Stimulated activated naive B cell treated with anti-CD40 and anti-IgM and Interleukin-4, amounts not matched to agents 10 μg/mL and 1 μg/mL and 100 μg/mL, for 72 hours (primary cell): ENCODE data around the gene SAA2.
"Not testable (repeated sequence)": the region's sequence is repeated elsewhere in the genome, so short reads cannot be mapped to it uniquely, and the experiment has no call there.

Source experiments
- ATAC-seq, 2 donors: fragments of 150-1000 bp; cut with Tn5 transposase; replicated peaks; 2 replicates each; pipeline ENCODE4 v1.10.0; 2021; ENCODE audit warnings: moderate library complexity in 1 of 2
- DNase-seq: peaks from one replicate; pipeline ENCODE4 v3.0.0; 2021
- H3K27ac Mint-ChIP-seq: one replicate; pipeline ENCODE4 v1.8.0; 2022; ENCODE audit warnings: mild to moderate bottlenecking, mixed read lengths
- H3K27me3 Mint-ChIP-seq, 2 donors: one replicate each; pipeline ENCODE4 v1.8.0; 2022; ENCODE audit warnings: mixed read lengths in 2 of 2
- H3K36me3 Mint-ChIP-seq, 2 donors: one replicate each; pipeline ENCODE4 v1.8.0; 2022; ENCODE audit warnings: mixed read lengths in 2 of 2, mild to moderate bottlenecking in 1 of 2
- H3K4me1 Mint-ChIP-seq, 2 donors: one replicate each; pipeline ENCODE4 v1.8.0; 2022; ENCODE audit warnings: mixed read lengths in 2 of 2, mild to moderate bottlenecking in 1 of 2
- H3K4me3 Mint-ChIP-seq, 2 donors: one replicate each; pipeline ENCODE4 v1.8.0; 2022; ENCODE audit warnings: mild to moderate bottlenecking in 2 of 2, mixed read lengths in 2 of 2, moderate library complexity in 1 of 2
- H3K9me3 Mint-ChIP-seq, 2 donors: one replicate each; pipeline ENCODE4 v1.8.0; 2022; ENCODE audit warnings: mixed read lengths in 2 of 2, mild to moderate bottlenecking in 1 of 2

Gene SAA2

DNA sequence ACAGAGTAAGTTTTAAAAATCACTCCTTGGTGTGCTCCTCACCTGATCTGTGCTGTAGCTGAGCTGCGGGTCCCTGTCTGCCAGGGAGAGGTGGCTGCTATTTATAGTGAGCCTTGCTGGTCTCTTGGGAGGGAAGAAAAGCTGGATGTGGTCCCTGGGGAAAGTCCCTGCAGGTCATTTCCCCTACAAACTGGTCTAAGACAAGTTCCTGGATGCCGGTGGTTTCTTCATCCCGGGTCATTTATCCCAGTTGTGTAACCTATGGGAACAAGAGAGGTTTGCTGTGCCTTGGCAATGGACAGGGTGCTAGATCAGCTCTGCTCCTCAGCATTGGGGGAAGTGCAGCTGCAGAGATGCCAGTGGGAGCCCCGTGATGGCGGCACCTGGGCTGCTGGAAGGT lies at the start of gene SAA2:
Gene SAA2, minus strand, starts transcription at position 108 of the 400 bp plus-strand sequence. CDS start 657 bp downstream, outside the sequence.
- Mint-ChIP-seq H3K4me1 (peaks cover 9 to 24% of the 10 kb centered on the region in 2 donors), H3K36me3 (no peaks in the 10 kb centered on the region), H3K9me3 (peaks cover 0 to 1% of the 10 kb centered on the region in 2 donors), H3K27ac (no peak within 1 kb of the TSS), H3K27me3 (peaks cover 0 to 2% of the 10 kb centered on the region in 2 donors), H3K4me3 (no peak within 1 kb of the TSS)
- DNase-seq (no peak), ATAC-seq (no peak)

- Mint-ChIP-seq H3K36me3 (peaks cover 46 to 64% of the 10 kb centered on the region in 2 donors), H3K4me1 (peaks cover 2 to 10% of the 10 kb centered on the region in 2 donors), H3K4me3 (no peak overlapping the region), H3K9me3 (no peaks in the 10 kb centered on the region), H3K27ac (no peak overlapping the region), H3K27me3 (no peaks in the 10 kb centered on the region)
- DNase-seq: no peak
- ATAC-seq: no peak
Measured at GRCh38 chr11:18295316-18295715, 46.8 kb upstream of the SAA2 start.

DNA sequence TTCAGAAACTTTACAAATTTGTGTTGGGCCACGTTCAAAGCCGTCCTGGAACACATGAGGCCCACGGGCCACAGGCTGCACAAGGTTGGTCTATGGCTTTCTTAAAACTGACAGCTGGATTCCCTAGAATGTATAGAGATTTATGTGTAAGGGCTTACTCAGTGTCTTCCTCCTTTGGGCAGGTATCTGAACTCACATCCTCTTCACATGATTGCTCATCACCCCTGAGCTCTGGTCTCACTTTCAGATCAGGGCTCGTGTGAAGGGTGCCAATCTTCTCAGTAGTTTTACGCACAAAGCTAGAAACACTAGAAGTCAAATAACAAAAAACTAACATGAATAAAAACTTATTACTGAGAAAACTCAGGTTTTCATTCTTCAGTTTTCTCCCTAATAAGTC lies 46.4 kb upstream of the SAA2 start:
- H3K27me3 Mint-ChIP-seq: no peaks in the 10 kb centered on the region
- peaks cover 47 to 62% of the 10 kb centered on the region in 2 donors for H3K36me3 Mint-ChIP-seq
- no peak overlapping the region for H3K4me3 Mint-ChIP-seq
- DNase-seq (no peak), ATAC-seq (no peak)
- H3K4me1 Mint-ChIP-seq: peaks cover 2 to 10% of the 10 kb centered on the region in 2 donors
- H3K27ac Mint-ChIP-seq: no peak overlapping the region
- no peaks in the 10 kb centered on the region for H3K9me3 Mint-ChIP-seq

- Mint-ChIP-seq H3K27ac (no peak overlapping the region), H3K4me1 (peaks cover 0 to 3% of the 10 kb centered on the region in 2 donors), H3K4me3 (no peak overlapping the region), H3K36me3 (peaks cover 36 to 61% of the 10 kb centered on the region in 2 donors), H3K9me3 (no peaks in the 10 kb centered on the region), H3K27me3 (no peaks in the 10 kb centered on the region)
- ATAC-seq: no peak
- no peak for DNase-seq
Measured at GRCh38 chr11:18288911-18289310, 40.4 kb upstream of the SAA2 start.

DNA sequence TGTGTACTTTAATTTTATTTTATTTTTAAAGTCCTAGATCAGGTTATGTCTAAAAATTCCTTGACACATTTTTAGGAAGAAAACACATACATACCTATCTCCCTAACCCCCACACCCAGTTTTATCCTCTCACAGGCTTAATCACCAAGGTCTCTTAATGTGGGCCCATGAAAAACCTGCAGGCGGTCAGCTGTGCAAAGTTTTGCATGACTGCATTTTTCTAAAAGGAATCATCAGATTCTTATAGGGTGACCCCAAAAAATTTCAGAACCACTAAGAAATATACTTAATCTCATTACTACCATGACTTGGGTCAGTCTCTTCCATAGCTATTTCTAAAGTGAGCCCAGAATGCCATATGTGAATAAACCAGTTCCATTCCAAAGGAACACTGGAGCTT lies 37.4 kb upstream of the SAA2 start:
- Mint-ChIP-seq H3K4me1 (peaks cover 14 to 19% of the 10 kb centered on the region in 2 donors), H3K36me3 (peaks cover 34 to 64% of the 10 kb centered on the region in 2 donors), H3K27ac (no peak overlapping the region), H3K9me3 (no peaks in the 10 kb centered on the region), H3K4me3 (no peak overlapping the region), H3K27me3 (no peaks in the 10 kb centered on the region)
- ATAC-seq (no peak), DNase-seq (no peak)

DNA sequence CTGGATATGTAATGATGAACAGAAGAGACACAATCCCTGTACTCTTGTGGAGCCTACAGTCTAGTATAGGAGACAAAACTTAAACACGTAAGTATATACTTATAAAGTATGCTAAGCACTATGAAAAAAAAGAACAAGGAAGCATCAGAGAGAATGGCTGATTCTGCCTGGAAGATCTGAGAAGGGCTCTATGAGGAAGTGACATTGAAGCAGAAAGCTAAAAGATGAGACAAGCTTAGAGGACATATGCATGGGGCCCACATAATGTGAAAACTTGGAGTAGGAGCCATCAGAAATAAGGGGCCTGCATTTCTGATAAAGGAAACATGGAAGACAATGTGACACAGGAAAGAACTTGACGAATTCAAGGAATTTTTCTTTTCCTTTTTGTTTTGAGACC lies 34.2 kb upstream of the SAA2 start:
- H3K27ac Mint-ChIP-seq: peak overlapping the region; percentile 63
- peaks cover 19 to 35% of the 10 kb centered on the region in 2 donors for H3K4me1 Mint-ChIP-seq
- ATAC-seq: peak; percentile 58 to 62
- no peak overlapping the region for H3K4me3 Mint-ChIP-seq
- no peaks in the 10 kb centered on the region for H3K9me3 Mint-ChIP-seq
- H3K27me3 Mint-ChIP-seq: no peaks in the 10 kb centered on the region
- no peak for DNase-seq
- H3K36me3 Mint-ChIP-seq: peaks cover 36 to 76% of the 10 kb centered on the region in 2 donors

DNA sequence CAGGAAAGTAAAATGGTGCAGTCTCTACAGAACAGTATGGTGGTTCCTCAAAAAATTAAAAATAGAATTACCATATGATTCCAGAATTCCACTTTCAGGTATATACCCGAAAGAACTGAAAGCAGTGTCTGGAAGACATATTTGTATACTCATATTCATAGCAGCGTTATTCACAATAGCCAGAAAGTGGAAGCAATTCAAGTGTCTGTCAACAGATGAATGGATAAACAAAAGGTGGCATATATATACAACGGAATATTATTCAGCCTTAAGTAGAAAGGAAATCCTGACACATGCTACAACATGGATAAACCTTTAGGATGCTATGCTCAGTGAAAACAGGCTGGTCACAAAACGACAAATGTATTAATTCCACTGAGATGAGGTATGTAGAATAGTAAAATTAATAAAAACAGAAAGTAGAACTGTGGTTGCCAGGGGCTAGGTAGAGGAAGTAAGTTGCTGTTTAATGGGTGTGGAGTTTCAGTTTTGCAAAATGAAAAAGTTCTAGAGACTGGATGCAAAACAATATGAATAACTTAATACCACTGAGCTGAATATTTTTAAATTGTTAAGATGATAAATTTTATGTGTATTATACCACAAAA lies 32.1 kb upstream of the SAA2 start:
- DNase-seq (no peak), ATAC-seq (peak; percentile 87 to 90)
- peaks cover 33 to 73% of the 10 kb centered on the region in 2 donors for H3K36me3 Mint-ChIP-seq
- H3K27me3 Mint-ChIP-seq: no peaks in the 10 kb centered on the region
- H3K4me1 Mint-ChIP-seq: peaks cover 19 to 35% of the 10 kb centered on the region in 2 donors
- peak overlapping the region; percentile 92 for H3K27ac Mint-ChIP-seq
- H3K4me3 Mint-ChIP-seq: peak overlapping the region in 1 of 2 donors; percentile 50
- H3K9me3 Mint-ChIP-seq: no peaks in the 10 kb centered on the region

DNA sequence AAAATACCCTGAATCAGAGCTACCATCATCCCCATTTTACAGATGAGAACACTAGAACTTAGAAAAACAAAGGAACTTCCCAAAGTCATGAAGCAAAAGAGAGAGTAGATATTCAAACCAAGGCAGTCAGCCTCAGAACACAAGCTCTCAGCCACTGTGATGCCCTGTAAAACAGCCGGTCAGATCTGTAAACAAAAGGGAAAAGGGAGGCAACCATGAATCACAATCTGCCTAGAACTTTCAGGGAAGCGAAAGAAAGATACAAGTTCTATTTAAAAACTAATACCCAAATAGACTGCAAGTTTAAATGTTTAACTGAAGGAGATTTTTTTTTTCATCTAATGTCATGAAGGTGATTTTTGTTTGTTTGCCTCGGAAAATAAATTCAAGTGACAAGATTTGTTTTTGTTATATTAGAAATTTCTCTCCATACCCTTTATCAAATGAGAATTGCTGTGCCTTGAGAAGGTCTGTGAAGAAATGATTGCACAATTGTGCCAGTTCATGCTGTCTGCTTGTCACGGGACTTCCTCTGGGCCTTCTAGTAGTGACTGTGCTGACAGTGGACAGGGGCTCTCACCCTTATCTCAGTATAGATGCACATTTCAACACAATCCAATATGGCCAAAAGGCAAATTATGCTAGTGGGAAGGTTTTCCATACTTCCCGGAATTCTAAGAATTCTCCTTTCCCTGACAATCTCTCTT lies 29.2 kb upstream of the SAA2 start:
- Mint-ChIP-seq H3K9me3 (no peaks in the 10 kb centered on the region), H3K4me1 (peaks cover 14 to 34% of the 10 kb centered on the region in 2 donors), H3K27me3 (no peaks in the 10 kb centered on the region), H3K36me3 (peaks cover 40 to 66% of the 10 kb centered on the region in 2 donors), H3K4me3 (no peak overlapping the region), H3K27ac (no peak overlapping the region)
- no peak for ATAC-seq
- DNase-seq: no peak

DNA sequence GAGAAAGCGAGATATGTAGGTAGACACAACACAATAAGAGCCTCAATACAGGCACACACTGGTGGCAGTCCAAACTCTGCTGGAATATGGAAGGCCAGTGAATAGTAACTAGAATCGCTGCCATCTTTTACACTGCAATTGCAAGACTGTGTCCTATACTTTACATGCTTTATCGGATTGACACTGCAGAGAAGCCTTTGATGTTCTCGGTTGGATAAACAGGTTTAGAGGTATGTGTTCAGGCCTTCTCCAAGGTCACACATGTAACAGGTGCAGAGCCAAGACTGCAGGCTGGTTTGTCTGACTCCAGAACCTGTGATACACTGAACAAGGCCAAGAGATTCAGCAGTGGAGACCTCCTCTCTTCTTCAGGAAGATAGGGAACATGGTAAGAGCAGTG lies 22.7 kb upstream of the SAA2 start:
- Mint-ChIP-seq H3K27me3 (no peaks in the 10 kb centered on the region), H3K9me3 (no peaks in the 10 kb centered on the region), H3K4me1 (peaks cover 4% of the 10 kb centered on the region in 2 donors), H3K27ac (no peak overlapping the region), H3K36me3 (peaks cover 24 to 31% of the 10 kb centered on the region in 2 donors), H3K4me3 (no peak overlapping the region)
- DNase-seq (no peak), ATAC-seq (no peak)

- no peak overlapping the region for H3K4me3 Mint-ChIP-seq
- no peaks in the 10 kb centered on the region for H3K27me3 Mint-ChIP-seq
- peaks cover 4% of the 10 kb centered on the region in 2 donors for H3K4me1 Mint-ChIP-seq
- DNase-seq (no peak), ATAC-seq (no peak)
- H3K27ac Mint-ChIP-seq: no peak overlapping the region
- H3K9me3 Mint-ChIP-seq: no peaks in the 10 kb centered on the region
- peaks cover 18 to 27% of the 10 kb centered on the region in 2 donors for H3K36me3 Mint-ChIP-seq
Measured at GRCh38 chr11:18270102-18270501, 21.6 kb upstream of the SAA2 start.

- not testable (repeated sequence) for H3K27me3 Mint-ChIP-seq
Measured at GRCh38 chr11:18269252-18269651, 20.8 kb upstream of the SAA2 start.

GRCh38 chr11:18267335-18268133 lies 19.1 kb upstream of the SAA2 start:
- ATAC-seq: peak; percentile 55 to 61
- not testable (repeated sequence) for H3K9me3 Mint-ChIP-seq, H3K4me3 Mint-ChIP-seq, H3K27me3 Mint-ChIP-seq, DNase-seq
- Mint-ChIP-seq H3K27ac (peak overlapping the region; percentile 66), H3K4me1 (peaks cover 0 to 11% of the 10 kb centered on the region in 2 donors), H3K36me3 (peaks cover 10 to 17% of the 10 kb centered on the region in 2 donors)

More at GRCh38 chr11:18269252-18269651, 20.8 kb upstream of the SAA2 start:
- not testable (repeated sequence) for ATAC-seq, H3K4me1 Mint-ChIP-seq, H3K27ac Mint-ChIP-seq, H3K9me3 Mint-ChIP-seq, DNase-seq, H3K4me3 Mint-ChIP-seq
- H3K36me3 Mint-ChIP-seq: peaks cover 17 to 25% of the 10 kb centered on the region in 2 donors

DNA sequence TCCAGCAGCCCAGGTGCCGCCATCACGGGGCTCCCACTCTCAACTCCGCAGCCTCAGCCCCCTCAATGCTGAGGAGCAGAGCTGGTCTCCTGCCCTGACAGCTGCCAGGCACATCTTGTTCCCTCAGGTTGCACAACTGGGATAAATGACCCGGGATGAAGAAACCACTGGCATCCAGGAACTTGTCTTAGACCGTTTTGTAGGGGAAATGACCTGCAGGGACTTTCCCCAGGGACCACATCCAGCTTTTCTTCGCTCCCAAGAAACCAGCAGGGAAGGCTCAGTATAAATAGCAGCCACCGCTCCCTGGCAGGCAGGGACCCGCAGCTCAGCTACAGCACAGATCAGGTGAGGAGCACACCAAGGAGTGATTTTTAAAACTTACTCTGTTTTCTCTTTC lies 17.5 kb upstream of the SAA2 start, which contains the start of gene SAA1:
Gene SAA1, plus strand, starts transcription at position 316 of the 400 bp plus-strand sequence. CDS start 624 bp downstream, outside the sequence.
- Mint-ChIP-seq H3K27me3 (peaks cover 0 to 7% of the 10 kb centered on the region in 2 donors), H3K4me3 (no peak within 1 kb of the TSS), H3K4me1 (peaks cover 0 to 10% of the 10 kb centered on the region in 2 donors), H3K27ac (no peak within 1 kb of the TSS), H3K36me3 (peaks cover 0 to 3% of the 10 kb centered on the region in 2 donors), H3K9me3 (no peaks in the 10 kb centered on the region)
- no peak for ATAC-seq
- no peak for DNase-seq
